ENCODE measurements around the gene BRD2.

GRCh38 chr6:32980488-32981038 lies 12.2 kb downstream of the BRD2 start:
- TF ChIP-seq CTCF (conservative IDR thresholded peaks at IDR 0.05): no peak
- no peak for TF ChIP-seq EZH2 (IDR thresholded peaks at IDR 0.05; ENCODE audit: low read depth)

Measured in PC-9 (cell line).